ENCODE results near the gene DUSP11.

The DUSP11 gene

DNA sequence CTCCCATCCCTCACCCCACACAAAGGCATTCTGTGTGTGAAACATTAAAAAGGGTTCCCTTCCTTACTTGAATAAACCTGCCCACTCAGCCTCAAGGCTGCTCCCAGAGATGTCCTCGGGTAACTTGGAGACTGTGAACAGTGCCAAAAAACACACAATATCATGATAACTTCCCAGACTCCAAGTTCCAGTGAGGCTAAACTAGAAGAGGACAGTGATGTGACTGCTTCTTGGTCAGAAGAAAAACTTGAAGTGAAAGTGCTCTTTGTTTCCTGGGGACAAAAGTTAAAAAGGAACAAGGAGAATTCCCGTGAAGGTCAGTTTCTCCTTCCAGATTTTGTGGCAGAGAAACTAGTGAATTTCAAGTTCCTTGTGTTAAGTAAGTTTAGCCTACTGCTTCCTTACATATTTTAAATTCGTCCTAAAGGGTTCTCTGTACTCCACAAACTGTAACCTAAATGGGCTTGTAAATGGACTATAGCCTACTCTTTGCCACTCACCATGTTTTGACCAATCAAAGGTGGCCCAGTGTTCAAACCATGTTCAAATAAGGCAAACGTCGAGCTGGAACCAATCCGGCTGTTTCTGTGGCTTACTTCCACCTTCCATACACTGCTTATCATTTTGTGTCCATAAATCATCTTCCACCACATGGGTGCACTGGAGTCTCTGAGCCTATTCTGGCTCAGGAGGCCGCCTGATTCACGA lies 63.2 kb downstream of the DUSP11 start:
- no peak for DNase-seq

DNA sequence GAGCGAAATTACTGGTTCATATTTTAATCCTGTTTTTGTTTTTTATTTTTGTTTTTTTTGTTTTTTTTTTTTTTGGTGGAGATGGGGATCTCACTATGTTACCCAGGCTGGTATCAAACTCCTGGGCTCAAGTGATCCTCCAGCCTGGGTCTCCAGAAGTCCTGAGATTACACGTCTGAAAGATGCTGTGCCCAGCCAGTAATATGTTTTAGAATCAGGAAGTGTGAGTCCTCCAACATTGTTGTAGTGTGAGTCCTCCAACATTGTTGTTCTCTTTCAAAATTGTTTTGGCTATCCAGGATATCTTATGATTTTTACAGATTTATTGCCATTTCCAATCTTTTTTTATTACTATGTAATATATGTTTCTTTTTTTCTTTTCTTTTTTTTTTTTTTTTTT lies 65.8 kb downstream of the DUSP11 start:
- DNase-seq: no peak
